Measurements from ENCODE around the gene PPP2R2B.

Gene PPP2R2B

DNA sequence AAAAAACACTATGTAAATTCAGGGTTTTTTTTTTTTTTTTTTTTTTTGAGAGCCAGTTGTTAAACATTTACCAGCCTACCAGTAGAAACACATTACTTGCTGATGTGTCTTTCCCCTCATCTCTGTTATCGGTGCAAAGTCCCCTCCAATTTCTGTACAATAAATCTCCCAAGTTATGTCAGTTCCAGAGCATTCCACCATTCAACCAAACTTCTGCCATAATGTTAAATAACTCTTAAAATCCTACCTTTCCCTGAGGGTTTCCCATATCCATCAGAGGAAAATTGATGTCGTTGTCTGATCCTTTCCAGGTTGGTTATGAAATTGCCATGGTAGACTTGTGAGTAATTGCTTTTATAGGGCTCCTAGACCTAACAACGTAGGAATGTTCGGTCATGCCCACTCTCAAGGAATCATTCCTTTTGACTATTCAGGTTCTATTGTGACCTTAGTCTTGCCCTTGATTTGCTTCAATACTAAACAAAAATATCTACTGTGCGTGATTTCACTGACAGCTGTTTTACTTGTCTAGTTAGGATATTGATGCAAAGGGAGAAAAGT, 5.6 kb upstream of the PPP2R2B start:
- DNase-seq, result no peak

DNA sequence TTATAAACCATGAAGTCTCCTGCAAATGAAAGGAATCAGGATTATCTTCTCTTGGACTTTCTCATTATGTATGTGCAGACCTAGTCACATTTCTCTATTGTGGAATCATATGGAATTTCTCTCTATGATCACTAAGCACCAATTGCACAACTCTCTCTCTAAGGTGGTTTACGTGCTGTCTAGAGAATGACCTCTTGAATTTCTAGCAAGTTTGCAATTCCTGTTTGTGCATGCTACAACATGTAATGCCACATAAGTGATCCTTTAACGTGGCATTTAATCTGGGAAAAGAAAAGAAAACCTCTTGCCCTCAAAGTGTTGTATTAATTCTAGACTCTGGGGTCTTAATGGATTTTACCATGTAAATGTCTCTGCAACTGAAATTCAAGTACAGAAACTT, 5.0 kb upstream of the PPP2R2B start:
- DNase-seq, result no peak

DNA sequence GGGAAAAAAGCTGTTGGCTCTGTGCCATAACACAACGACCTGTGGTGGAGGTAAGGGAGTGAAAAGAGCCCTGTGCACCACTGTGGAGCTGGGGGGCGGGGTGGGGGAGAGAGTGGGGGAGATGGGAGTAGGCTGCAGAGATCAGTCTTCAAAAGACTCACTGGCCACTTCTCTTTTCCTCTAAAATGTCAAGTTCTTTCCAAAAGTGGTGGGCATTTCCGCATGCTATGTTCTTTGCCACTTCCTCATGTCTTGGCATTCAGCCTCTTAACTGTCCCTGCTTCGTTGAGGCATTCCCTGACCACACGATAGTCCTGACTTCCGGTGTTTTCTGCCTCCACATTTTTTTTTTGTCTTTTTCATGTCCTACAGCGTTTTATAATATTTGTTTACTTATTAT, 2.4 kb upstream of the PPP2R2B start:
- DNase-seq, result no peak

DNA sequence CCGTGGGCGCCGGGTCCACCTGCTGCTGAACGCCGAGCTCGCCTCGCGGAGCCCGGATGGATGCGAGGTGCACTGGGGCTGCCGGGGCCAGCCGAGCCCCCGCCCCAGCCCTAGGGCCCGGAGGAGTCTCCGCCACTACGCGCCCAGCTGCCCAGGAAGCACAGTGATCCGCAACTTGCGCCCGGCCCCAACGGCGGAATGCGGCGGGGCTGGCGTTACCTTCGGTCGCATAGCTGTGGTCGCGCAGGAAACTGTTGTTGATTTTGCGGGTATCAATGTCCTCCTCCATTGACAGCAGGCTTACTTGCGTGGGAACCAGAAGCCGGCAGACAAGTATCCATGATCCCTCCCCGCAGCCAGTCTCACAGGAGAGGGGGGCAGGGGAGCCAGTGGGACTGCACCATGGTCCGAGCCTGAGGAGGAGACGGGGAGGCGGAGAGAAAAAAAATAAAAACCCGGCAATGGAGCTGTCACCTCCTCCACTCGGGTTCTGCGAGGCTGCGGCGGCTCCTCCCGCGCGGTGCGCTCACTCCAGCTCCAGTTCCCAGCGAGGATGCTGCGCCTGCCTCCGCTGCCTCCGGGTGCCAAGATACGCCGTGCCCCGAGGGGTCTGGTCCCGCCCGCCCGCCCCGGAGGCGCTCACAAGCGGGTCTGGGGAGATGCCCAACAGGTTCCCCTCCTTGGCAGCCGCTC, 628 bp downstream of the PPP2R2B start:
- DNase-seq, result peak in 3 of 5 donors; percentile 6 to 12 (median 8)

DNA sequence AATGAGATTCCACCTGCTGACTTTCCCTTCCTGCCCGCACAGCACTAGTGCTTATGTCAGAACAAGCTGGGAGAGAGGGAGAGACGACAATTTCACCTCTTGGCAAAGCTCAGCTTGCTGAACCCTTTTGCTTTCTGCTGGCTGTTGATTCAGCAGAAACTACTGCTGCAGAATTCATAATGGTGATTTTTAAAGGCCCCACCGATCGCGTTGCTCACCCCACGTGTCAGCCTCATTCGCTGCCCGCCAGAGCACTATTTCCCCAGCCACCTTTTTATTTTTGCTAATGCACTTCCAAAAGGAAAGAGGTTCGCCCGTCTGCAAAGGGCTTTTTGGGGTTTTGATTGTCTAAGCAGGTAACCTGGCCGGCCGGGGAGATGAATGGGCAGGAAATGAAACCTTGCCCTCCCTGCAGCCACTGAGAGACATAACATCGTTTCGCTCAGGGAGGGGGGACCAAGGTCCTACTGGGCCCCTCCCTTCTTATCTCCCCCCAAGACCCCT, 1.3 kb downstream of the PPP2R2B start:
- no peak for DNase-seq

DNA sequence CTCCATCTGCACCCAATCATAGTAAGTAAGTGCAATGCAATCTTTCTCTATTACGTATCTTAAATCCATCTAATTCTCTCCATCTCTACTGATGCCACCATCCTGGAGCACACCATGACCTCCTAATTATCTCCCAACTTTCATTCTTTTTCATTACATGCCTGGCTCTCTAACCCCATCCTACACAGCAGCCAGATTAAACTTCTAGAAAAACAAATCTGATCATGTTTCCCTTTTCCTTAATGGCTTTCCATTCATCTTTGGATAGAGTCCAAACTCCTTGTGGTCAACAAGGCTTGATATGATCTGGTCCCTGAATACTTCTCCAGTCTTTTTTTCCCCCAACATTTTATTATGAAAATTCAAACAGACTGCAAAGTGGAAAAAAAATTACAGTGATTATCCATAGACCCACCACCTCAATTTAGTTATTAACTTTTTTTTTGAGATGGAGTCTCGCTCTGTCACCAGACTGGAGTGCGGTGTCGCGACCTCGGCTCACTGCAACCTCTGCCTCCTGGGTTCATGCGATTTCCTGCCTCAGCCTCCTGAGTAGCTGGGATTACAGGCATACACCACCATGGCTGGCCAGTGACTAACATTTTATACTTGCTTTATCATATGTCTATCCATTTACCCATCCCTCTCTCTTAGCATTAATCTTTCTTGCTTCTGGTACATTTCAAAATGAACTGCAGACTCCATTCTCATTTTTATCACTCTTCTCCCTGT, 5.2 kb downstream of the PPP2R2B start:
- DNase-seq, result no peak

DNA sequence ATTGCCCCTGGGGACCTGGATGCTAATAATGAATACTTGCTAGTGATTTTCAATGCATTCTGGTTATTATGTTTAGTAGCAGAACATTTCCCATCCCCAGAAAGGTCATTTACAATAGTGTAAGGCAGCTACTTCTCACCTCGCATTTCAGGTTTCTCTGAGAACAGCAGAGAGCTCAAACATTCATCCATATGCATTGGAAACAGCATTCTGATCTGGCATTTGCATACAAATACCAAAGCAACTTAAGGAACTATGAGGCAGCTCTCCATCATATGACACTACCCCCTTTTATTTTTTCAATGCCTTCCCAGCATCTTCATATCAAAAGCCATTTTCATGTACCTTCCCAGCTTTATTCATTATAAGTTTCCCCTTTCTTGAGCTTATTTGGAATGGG, 6.4 kb downstream of the PPP2R2B start:
- DNase-seq, result no peak

DNA sequence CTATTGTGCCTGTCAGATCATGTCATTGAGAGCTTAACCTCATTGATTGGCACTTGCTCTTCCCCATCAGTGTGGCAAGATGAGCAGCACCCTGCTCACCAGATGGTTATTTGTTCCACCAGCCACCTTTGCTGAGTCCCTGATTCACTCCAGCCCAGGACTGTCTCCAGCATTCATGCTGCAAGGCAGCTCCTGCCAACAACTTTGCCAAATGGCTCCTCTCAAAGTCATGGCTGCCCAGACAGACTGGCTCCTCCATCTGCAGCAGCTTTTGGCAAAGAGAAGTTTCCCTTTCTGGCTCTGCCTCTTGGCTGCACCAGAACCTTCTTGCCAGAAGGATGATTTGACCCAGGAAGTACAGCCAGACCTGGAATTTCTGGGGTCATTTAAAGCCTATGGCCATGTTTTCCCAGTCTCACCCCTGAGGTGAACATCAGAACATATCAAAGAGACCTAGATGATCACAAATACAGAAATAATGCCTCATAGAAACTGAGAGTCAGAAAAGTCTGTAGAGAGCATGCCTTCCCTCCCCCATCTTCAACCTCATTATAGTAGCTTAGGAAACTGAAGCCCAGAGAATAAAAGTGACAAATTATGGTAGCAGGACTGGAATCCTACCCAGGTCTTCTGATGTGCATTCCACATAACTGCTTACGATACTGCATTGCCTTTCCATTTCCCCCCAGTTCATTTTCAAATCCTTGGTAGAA, 10.4 kb downstream of the PPP2R2B start:
- DNase-seq, result no peak

DNA sequence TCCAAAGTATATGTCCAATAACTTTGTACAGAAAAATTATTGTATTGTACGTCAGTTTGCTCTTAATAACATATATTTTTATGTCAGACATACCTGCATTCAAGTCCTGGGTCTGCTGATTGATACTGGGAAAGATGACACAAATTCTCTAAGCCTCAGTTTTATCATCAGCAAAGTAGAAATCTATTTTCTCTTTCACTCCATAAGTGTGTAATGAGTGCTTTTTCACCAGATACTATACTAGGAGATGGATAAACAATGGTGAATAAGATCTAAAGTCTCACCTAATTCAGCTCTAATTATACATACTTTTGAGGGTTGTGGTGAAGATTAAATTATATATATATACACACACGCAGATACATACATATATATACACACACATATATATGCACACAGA, 12.3 kb downstream of the PPP2R2B start:
- no peak for DNase-seq

DNA sequence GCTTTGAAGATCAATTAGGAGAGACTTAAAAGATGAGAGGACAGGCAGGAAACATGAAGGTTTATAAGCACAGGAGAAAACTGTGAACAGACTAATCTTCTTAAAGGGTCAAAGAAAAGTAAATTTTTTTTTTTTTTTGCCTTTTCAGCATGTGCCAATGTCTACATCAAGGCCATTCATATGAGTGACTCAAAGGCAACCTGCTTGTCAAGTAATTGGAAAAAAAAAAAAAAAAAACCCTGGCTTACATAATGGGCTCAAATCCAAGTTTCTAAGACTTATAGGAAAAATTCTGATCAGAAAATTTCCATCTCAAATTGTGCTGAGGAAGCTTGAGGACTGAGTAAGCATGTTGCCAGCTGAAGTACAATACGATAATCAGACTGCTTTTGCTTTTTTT, 15.9 kb downstream of the PPP2R2B start:
- no peak for DNase-seq

DNA sequence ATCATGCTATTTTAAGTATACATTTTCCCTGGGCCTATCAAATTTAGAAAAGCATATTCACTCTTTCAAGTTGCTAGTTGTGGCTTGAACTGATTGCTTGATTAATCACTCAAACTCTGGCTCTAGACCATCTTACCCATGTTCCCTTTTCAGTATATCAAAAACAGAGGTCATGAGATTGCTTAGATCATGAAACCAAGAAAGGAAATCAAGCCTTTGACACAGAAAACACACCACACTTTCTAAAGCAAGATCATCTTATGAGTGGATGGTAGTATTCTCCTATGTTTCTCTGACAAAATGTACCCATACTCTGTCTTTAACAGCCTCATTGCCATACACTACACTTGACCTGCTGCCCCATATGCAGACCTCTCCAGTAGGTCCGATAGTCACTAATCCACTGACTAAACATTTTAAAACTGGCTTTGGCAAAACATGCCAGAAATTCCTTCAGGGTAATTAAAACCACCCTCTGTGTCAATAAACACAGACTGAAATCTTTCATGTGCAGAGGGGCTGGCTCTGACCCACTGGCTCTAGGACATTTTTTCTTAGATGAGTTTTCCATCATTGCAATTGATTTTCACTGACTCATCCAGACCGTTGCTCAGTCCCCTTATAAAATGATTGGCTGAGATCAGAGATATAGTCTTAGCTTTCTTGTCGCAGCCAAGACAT, 18.2 kb downstream of the PPP2R2B start:
- no peak for DNase-seq

DNA sequence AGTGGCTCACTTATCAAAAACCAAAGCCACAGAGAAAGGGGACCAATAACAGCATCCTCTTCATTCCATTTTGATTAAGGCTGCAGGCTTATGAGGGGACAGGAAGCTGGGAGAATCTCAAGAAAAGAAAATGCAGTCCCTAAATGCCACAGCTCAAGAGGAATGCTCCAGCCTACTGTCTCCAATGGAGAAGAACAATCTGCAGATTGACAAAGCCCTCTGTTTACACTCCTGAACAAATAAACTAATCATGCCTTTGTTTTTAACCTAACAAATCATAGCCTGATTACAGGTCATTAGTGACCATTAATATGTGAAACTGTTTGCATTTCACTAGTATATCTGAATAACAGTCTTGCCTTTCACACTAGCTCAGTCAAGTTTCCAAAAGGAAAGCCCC, 26.5 kb downstream of the PPP2R2B start:
- no peak for DNase-seq

DNA sequence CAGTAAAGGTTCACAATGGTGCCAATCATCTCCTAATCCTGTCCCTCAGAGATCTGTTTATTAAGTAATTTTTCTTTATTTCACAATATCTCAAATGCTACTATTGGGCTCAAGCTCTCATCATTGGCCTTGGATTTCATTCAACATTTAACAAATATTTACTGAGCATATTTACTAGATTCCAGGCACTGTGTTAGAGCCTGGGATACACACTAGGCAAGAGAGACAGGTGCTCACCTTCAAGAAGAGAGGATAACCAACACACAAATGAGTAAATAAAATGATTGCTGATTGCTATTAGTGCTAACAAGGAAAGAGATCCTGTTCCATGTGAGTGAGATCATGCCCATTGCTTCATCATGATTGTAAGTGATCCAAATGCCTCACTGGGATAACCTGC, 27.4 kb downstream of the PPP2R2B start:
- no peak for DNase-seq

DNA sequence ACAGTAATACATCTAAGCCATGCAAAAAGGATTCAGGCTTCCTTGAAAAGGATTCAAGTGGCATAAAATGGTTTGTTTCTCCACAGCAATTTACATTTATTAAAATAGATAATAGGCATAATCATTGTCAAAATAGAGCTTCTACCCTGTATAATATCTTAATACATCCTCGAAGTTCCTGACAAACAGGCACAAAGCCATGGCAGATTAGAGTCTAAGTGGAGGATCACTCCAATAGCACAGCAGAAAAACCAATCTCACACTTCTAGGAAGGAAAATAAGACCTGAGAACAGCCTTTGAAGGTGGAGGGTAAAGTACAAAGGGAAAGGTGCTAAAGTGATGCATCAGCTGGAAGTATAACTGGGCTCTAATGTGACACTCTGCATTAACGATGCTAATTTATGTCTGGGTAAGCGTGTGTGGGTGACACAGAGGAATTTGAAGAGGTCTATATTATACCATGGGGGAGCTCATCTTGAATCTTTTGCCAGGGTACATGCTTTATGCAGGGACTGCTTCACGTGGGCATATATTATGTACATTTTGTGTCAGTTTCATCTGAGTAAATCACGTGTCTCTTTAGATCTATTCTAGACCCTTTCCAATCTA, 28.8 kb downstream of the PPP2R2B start:
- DNase-seq, result no peak

DNA sequence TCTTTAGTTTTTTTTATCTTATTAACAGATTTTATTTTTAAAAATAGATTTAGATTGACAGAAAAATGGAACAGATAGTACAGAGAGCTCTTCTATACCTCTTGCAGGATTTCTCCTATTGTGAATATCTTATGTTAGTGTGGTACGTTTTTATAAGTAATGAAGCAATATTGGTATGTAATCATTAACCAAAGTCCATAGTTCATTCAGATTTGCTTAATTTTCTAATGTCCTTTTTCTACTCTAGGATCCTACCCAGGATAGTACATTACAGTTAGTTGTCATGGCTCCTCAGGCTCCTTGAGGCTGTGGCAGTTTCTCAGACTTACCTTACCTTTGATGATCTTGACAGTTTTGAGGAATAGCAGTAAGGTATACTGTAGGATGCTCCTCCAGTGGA, 30.4 kb downstream of the PPP2R2B start:
- DNase-seq, result no peak

DNA sequence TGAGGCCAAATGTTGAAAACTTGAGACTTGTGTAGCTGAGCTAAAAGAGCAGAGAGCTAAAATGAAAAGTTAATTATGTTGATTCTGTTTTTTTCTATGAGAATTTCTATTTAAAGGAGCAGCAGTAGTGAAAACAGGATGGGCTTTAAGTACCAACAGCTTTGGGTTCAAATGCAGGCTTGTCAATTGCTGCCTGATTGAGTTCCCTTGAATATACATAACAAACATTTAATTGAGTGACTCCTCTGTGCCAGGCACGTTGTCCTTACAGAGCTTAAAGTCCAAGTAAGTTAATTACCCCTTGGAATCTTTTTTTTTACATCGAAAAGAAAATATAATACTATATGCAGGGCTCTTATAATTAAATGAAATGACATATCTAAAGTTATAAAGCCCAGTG, 38.5 kb downstream of the PPP2R2B start:
- DNase-seq, result no peak

DNA sequence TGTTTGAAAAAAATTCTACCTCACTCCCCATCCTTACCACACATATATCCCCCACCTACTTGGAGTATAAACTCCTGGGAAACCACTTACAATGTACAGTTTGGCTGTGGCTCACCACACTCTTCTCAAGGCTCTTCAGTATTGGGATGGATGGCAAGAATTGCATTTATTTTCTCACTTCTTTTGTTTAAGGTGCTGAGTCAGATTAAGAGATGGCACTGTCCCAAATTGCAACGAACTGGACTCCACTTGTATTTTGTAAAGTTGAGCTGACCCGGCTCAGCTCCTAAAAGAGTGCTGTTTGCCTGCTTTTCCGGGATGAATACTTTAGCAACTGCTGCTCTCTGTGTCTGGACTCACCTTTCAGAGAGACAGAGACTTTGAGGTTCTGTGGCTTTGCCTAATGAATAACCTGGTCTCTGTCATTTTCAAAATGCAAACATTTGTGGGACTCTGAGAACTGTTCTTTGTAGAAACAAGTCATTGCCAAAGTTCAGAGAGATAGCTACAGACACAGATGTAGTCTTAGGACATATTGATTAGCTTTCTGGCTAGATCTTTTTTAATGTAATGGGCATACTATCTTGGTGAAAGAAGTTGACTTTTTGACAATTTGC, 42.2 kb downstream of the PPP2R2B start:
- DNase-seq, result no peak

DNA sequence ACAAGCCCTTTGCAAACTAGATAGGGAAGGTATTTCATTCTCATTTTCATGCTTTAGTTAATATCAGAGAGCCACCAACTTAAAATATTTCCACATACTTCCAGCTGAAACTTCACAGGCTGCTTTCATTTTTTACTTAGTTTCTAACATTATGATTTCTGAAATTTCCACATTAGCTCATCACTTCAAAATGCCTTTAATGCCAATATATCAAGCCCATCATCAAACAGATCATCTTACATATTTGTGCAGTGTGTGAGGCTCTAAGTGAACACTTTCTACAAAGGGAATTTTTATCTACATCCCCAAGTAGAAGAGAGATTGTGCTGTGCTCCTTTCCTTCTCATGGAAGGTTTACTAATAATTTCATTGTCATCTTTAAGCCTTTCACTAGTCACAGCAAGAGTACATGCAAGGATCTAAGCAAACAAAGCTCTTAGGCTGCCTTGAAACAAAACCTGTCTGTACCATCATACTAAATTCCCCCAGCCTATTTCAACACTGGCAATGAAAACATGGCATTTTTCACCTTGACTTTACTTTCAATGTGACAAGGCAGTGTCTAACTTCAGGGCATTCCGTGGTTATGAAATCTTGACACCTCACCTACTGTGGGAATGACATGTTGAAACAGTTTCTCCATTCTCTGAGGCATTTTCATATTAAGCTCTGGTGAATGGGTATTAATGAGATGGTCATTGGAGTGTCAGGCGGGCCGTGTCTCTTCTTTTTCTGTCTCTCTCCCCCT, 45.4 kb downstream of the PPP2R2B start:
- DNase-seq, result no peak

DNA sequence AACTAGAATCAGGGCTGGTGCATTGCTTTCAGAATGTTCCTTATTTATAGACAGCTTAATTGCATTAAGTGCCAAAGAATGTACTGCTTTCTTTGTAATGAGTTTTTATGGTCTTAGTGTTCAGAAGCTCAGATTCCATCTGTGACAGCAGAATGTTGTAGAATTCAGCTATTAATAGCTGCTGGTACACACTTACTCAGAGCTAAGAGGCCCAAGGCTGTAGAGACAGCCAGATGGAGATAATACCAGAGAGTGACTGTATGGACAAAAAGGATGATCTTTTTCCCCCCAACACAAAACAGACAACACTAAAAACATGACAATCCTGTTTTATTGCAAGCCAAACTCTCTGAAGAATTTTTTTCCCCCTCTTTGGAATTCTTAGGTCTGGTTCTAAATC, 50.2 kb downstream of the PPP2R2B start:
- DNase-seq, result no peak

DNA sequence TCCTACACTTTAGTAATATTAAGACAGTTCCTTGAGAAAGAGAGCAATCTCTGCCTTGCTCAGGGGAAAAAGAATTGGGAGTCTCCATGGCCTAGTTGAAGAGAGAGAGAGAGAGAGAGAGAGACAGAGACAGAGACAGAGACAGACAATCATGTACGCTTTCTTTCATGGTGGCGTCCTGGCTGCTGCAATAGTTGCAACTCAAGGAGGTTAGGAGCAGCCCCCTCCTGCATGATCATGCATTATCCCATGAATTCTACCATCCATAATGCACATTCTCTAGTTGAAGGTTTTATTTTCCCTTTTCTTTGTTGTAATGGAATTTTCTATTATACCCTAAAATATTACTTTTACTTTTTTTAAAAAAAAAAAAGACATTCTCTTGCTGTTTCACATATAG, 50.7 kb downstream of the PPP2R2B start:
- no peak for DNase-seq

DNA sequence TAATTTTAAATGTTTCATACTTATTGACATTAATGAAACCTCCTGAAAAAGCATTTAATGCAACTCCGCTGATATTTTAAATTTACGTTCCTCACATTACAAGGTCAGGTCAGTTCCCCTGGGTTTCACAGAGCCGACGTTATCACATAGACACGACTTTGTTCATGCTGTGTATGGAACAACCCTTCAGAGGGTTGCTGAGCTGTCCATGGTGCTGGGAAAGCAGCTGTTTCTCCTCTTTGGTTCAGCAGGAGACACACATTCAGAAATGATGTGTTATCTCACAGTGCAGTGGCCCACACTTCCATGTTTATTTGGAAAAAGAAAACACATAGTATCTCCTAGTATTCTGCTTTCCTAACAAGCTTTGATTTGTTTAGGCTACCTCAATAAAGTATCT, 53.5 kb downstream of the PPP2R2B start:
- no peak for DNase-seq

All from T-helper 1 cell (primary cell).